Psoas muscle (tissue), 8 donors: Measurements from ENCODE around the gene GALNT16. TPM values are rescaled to one million over a fixed set of nuclear protein-coding genes. Genes with fewer than 3 reads are reported as not detected.

Source experiments
- ATAC-seq, 4 donors: fragments of 200-7000 bp; cut with Tn5 transposase; one replicate each; pipeline ENCODE4 v1.9.1; 2020; ENCODE audit warnings: moderate library complexity in 3 of 4, mild to moderate bottlenecking in 2 of 4
- DNase-seq, 2 donors: peaks; one replicate each; pipeline ENCODE4 v3.0.0-alpha.2; 2020
- H3K27ac ChIP-seq: fragments of 200-600 bp; one replicate; pipeline ENCODE4 v1.8.0; 2022
- H3K27me3 ChIP-seq, 3 donors: fragments of 200-600 bp in 1 of 3; one replicate each; pipeline versions ENCODE4 v1.6.1 to v1.8.0; 2013 to 2022; ENCODE audit warnings: low read length in 2 of 3, mild to moderate bottlenecking in 2 of 3, moderate library complexity in 1 of 3; ENCODE audit not compliant: insufficient read depth in 3 of 3
- H3K36me3 ChIP-seq, 2 donors: fragments of 200-600 bp in 1 of 2; one replicate each; pipeline versions ENCODE4 v1.6.1 to v1.8.0; 2013 to 2022; ENCODE audit warnings: low read depth in 1 of 2, mild to moderate bottlenecking in 1 of 2, moderate library complexity in 1 of 2; ENCODE audit not compliant: insufficient read depth in 1 of 2
- H3K4me1 ChIP-seq: fragments of 200-600 bp; one replicate; pipeline ENCODE4 v1.8.0; 2022
- H3K4me3 ChIP-seq: fragments of 200-600 bp; one replicate; pipeline ENCODE4 v1.8.0; 2022; ENCODE audit warnings: mild to moderate bottlenecking
- H3K9me3 ChIP-seq: fragments of 200-600 bp; one replicate; pipeline ENCODE4 v1.8.0; 2022
- WGBS, 3 donors: extraction: QIAGEN DNeasy Blood & Tissue Kit; methylation state at CpG; one replicate each; pipeline versions ENCODE4 v1.1.6 to v1.1.7; 2013; 5-methylcytosine and 5-hydroxymethylcytosine counted together
- intact Hi-C, 2 donors: fragments of 100-400 bp; cut with DNase I; formaldehyde crosslinking; loops; one replicate each; pipeline versions ENCODE4 v1.11.0 to v1.14.2; 2022
- polyA plus RNA-seq, 3 donors: library from polyadenylated mRNA; stranded (reverse); fragments of 200-250 nt; gene quantifications; one replicate each; pipeline ENCODE4 v1.2.3, GENCODE V29; 2013
- total RNA-seq, 4 donors: library from RNA; stranded (reverse); fragmentation: NEBNext Ultra II Directional in 2 of 4; extraction: Animal tissue kit (Norgen Biotek cat#: 25700) in 2 of 4; gene quantifications; one replicate each; pipeline versions ENCODE4 v1.2.1 to v1.2.4, GENCODE V29; 2021 to 2023
- TF ChIP-seq, protein P1 (sequence below): fragments of 200-600 bp; IDR thresholded peaks from one replicate; pipeline ENCODE4 v1.8.0; 2022; ENCODE audit warnings: antibody characterized with exemption
- donor health status: healthy with polysubstance abuse.
- donor health status: DM: no; HTN: no; CAD: no; lungs with moderate emphysema.
- donor health status: Bipolar disorder and iron deficiency.
- donor health status: healthy.
- donor health status: DM: yes; HTN: yes; CAD: no.
- donor health status: DM: no; HTN: no; CAD: no.
- donor health status: DM: no; HTN: no; CAD: no.
- donor health status: DM: yes; HTN: yes; CAD: no.

GALNT16 gene
- total and polyA plus RNA-seq, 7 donors, result 0.83 to 2.6 (median 1.7) TPM

DNA sequence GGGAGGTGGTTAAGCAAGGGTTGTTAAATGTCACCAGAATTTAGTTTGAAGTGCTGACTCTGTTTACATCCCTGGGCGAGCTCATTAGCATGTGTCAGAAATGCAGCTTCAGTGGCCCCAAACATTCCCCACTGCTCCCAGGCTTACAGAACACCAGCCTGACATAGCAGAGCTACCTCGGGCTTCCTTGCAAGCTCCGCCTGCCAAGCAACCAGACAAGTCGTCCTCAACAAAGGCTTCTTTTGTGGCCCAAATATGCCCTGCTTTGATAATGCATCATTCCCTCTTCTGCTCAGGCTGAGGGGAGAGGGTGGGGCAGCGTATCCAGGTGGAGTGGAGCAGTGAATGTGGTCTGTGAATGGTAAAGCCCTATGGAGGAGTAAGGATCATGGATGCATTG, 110.1 kb downstream of the GALNT16 start:
- H3K36me3 ChIP-seq, result peaks cover 0 to 17% of the 10 kb centered on the region in 2 donors
- no peak for DNase-seq
- no peaks in the 10 kb centered on the region for H3K4me1 ChIP-seq
- no peak overlapping the region for H3K27ac ChIP-seq
- TF ChIP-seq, protein P1, sequence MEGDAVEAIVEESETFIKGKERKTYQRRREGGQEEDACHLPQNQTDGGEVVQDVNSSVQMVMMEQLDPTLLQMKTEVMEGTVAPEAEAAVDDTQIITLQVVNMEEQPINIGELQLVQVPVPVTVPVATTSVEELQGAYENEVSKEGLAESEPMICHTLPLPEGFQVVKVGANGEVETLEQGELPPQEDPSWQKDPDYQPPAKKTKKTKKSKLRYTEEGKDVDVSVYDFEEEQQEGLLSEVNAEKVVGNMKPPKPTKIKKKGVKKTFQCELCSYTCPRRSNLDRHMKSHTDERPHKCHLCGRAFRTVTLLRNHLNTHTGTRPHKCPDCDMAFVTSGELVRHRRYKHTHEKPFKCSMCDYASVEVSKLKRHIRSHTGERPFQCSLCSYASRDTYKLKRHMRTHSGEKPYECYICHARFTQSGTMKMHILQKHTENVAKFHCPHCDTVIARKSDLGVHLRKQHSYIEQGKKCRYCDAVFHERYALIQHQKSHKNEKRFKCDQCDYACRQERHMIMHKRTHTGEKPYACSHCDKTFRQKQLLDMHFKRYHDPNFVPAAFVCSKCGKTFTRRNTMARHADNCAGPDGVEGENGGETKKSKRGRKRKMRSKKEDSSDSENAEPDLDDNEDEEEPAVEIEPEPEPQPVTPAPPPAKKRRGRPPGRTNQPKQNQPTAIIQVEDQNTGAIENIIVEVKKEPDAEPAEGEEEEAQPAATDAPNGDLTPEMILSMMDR, result no peak
- H3K9me3 ChIP-seq, result no peaks in the 10 kb centered on the region
- H3K4me3 ChIP-seq, result no peak overlapping the region
- ATAC-seq, result no peak
- H3K27me3 ChIP-seq, result no peaks in the 10 kb centered on the region
- intact Hi-C loops, result no loop called here
- WGBS, 3 donors, result 63 to 65% (median 64%) methylated on average over 5 of the region's 5 CpGs

DNA sequence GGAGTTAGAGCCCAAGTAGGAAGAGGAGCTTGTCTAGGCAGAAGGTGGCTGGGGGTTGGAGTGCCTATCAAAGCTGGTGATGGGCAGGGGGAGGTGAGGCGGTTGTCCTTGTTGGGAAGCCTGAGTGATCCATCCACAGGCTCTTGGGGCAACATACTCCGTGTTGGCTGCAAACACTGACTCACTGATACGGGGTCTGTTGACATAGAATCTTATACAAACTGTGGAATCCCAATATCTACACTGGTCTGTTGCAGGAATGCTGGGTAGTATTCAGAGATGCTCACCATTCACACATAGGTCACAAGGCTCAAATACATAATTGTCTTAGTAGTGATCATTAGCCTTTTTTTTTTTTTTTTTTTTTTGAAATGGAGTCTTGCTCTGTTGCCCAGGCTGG, 112.2 kb downstream of the GALNT16 start:
- intact Hi-C loops, result no loop called here
- Histone ChIP-seq H3K36me3 (peaks cover 0 to 38% of the 10 kb centered on the region in 2 donors), H3K4me1 (no peaks in the 10 kb centered on the region), H3K9me3 (no peaks in the 10 kb centered on the region), H3K27ac (no peak overlapping the region), H3K4me3 (no peak overlapping the region), H3K27me3 (no peaks in the 10 kb centered on the region)
- DNase-seq (no peak), ATAC-seq (no peak)
- 97 to 100% (median 98%) methylated on average over 3 of the region's 3 CpGs for WGBS, 3 donors
- TF ChIP-seq, protein P1, result no peak

DNA sequence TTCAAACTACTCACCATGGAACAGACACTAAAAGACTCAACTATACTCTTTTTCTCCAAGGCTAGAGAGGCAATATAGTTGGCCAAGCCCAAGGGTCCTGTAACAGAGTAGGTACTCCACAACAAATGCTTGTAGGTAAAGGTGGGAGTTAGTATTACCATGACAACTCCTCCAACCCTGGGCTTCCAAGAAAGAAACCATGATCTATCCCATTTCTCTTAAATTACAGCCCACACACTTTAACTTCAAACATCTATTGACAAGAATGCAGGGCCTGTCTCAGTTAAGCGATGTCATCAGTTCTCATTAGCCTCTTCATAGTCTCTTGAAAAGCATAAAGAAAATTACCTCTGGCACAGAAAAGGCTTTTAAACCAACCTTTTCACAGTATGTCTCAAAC, 113.1 kb downstream of the GALNT16 start:
- Histone ChIP-seq H3K27me3 (no peaks in the 10 kb centered on the region), H3K9me3 (no peaks in the 10 kb centered on the region), H3K4me1 (no peaks in the 10 kb centered on the region), H3K36me3 (peaks cover 0 to 45% of the 10 kb centered on the region in 2 donors), H3K4me3 (no peak overlapping the region), H3K27ac (no peak overlapping the region)
- DNase-seq, result no peak
- ATAC-seq, result no peak
- intact Hi-C loops, result no loop called here
- 56 to 100% (median 60%) methylated on average over 1 of the region's 1 CpG for WGBS, 3 donors
- TF ChIP-seq, protein P1, result no peak

DNA sequence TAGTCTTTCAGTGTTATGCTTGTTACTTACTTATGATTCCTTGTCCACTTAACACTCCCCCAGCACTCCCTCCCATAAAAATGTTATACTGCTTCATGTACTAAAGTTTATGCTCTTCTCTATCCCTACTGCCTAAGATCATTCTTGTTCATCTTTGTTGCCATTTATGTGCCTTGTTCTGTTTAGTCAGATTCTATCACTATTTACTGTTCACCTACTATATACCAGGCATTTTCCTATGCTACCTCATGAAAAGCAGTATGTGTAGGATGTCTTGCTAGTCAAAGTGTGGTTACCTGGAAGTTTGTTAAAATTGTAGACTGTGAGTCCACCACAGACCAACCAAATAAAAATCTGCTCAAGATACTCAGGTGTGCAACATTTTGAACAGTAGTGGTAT, 114.3 kb downstream of the GALNT16 start:
- Histone ChIP-seq H3K27ac (no peak overlapping the region), H3K4me1 (no peaks in the 10 kb centered on the region), H3K36me3 (peaks cover 0 to 56% of the 10 kb centered on the region in 2 donors), H3K27me3 (no peaks in the 10 kb centered on the region), H3K4me3 (no peak overlapping the region), H3K9me3 (no peaks in the 10 kb centered on the region)
- DNase-seq (no peak), ATAC-seq (no peak)
- TF ChIP-seq, protein P1, result no peak
- intact Hi-C loops, result no loop called here

DNA sequence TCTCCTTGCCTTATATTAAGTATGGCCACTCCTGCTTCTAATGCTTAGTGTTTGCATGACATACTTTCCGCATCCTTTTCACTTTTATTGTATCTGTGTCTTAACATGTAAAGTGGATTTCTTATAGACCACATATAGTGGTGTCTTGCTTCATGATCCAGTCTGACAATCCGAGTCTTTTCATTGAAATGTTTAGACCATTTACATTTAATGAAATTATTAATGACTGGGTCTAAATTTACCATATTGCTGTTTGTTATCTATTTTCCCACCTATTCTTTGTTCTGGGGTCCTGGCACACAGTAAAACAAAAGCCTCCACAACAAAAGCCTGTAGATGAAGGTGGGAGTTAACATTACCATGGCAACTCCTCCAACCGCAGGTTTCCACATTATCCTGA, 115.2 kb downstream of the GALNT16 start:
- TF ChIP-seq, protein P1, result no peak

More for the DNA sequence above, 115.2 kb downstream of the GALNT16 start:
- Histone ChIP-seq H3K9me3 (no peaks in the 10 kb centered on the region), H3K36me3 (peaks cover 0 to 64% of the 10 kb centered on the region in 2 donors), H3K4me3 (no peak overlapping the region), H3K4me1 (no peaks in the 10 kb centered on the region), H3K27ac (no peak overlapping the region), H3K27me3 (no peaks in the 10 kb centered on the region)
- WGBS, 3 donors, result 96 to 97% (median 97%) methylated on average over 3 of the region's 3 CpGs
- no peak for ATAC-seq
- DNase-seq, result no peak
- intact Hi-C loops, result no loop called here
